ENCODE results near the gene MCAT. TPM values are rescaled to one million over a fixed set of nuclear protein-coding genes. Genes with fewer than 3 reads are reported as not detected.

Gene MCAT
- polyA plus RNA-seq, 1 of the 3 experiments (the other 2 are of a cell fraction), result 12.0 TPM

DNA sequence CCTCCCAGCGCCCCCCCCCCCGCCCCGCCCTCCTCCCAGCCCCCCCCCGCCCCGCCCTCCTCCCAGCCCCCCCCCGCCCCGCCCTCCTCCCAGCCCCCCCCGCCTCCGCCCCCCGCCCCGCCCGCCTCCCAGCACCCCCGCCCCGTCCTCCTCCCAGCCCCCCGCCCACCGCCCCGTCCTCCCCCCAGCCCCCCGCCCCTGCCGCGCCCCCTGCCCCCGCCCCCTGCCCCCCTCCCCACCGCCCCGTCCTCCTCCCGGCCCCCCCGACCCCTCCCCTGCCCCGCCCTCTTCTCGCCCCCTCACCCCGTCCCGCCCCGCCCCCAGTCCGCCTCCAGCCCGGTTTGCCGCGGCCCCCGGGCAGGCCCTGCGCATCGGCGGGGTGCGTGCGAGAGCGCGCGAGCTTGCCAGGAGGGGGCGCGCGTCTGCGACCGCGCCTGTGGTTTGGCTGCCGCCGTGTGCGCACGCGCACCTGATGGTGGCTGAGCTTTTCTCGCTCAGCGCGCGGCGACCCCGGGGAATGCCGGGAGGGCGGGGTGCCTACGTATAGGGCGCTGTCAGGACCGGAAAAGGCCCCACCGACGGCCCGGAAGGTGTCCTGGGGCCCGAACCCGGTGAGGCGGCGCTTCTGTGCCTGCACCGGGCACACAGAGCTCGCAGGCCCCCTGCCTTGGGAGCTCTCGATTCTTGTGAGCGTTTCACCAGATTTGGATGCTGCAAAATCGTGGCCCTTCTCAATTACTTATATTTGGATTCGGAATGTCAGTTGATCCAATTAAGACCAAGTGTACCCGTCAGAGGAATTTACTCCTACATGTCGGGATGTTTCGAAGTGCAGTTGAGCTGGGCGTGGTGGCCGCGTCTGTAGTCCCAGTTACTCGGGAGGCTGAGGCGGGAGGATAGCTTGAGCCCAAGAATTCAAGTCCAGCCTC, 44.2 kb upstream of the MCAT start (continued):
- no peak for TF ChIP-seq IRF3 (IDR thresholded peaks at IDR 0.05; ENCODE audit: low read depth, low read length)
- no peak for TF ChIP-seq EP300 (IDR thresholded peaks at IDR 0.05; ENCODE audit: borderline replicate concordance in 1 of 2, low read depth in 1 of 2, low read length in 1 of 2)
- no peak for TF ChIP-seq FOXM1 (IDR thresholded peaks at IDR 0.05; ENCODE audit: low read depth)
- no peak for TF ChIP-seq REST (IDR thresholded peaks at IDR 0.05; ENCODE audit: low read depth, low read length)
- TF ChIP-seq MEF2A (IDR thresholded peaks at IDR 0.05; ENCODE audit: borderline replicate concordance, low read depth), result no peak
- TF ChIP-seq USF2 (IDR thresholded peaks at IDR 0.05; ENCODE audit: borderline replicate concordance, low read depth, low read length), result no peak

DNA sequence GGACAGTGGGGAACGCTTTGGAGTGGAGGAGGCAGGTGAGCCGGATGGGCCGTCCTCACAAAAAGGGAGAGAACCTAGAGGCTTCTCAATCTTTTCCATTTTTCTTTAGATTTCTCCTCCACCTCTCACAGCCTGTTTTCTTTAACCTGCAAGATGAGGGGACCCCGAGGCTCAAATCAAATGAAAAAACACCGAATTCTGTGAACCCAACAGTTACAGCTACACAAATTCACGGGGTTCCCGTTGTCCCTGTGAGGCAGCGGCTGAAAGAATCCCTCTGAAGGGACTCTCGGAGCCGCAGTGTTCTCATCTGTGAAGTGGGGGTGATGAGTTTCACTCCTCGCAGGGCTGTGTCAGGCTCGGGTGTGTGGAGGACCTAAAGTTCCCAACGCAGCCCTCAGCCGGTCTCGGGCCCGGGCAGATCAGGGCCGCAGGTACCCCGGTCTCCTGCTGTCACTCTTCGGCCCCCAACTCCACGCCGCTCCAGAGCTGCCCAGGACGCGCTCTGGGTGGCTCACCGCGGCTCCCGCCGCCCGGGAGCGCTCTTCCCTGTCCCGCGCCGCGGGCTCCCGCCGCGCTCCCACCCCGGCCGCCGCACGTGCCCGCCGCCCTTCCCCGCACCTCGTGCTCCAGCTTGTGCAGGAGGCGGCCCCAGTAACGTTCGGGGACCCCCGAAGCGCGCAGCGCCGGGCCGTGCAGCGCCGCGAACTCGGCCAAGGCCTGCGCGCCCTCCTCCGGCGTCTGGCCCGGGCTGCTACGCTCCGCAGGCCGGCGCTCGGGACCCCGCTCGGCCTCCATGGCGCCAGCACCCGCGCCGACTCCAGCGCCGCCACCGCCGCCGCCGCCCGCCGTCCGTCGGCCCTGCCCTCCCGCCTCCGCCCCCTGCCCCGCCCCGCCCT, 43.3 kb upstream of the MCAT start, which contains the start of gene TTLL12:
TTLL12 (minus strand) TSS at position 863 of the 899 bp plus-strand sequence; CDS start at position 798, 65 bp downstream.
- Histone ChIP-seq H3K27ac (ENCODE audit: low read depth in 2 of 2, low read length in 1 of 2) (peak within 1 kb of the TSS; percentile 69 to 80), H3K4me1 (ENCODE audit: control insufficient read depth in 1 of 2, insufficient read depth in 2 of 2, low read depth in 1 of 2, low read length in 1 of 2) (peaks cover 0 to 10% of the 10 kb centered on the region in 2 experiments; a peak in 1 of 4 replicates), H3K36me3 (replicated peaks in 1 of 2; ENCODE audit: control insufficient read depth in 1 of 2, insufficient read depth in 2 of 2, low read length in 1 of 2) (peaks cover 0 to 2% of the 10 kb centered on the region in 2 experiments), H3K4me3 (ENCODE audit: low read depth in 2 of 2, low read length in 1 of 2) (peak within 1 kb of the TSS; percentile 58 to 64), H3K9me3 (no peaks in the 10 kb centered on the region), H3K9ac (peak within 1 kb of the TSS; percentile 60; the same call in 1 of the 2 replicates), H4K20me1 (ENCODE audit: insufficient read depth) (no peaks in the 10 kb centered on the region), H3F3A (replicated peaks; ENCODE audit: insufficient read depth) (peaks cover 4% of the 10 kb centered on the region), H3K27me3 (ENCODE audit: insufficient read depth) (no peaks in the 10 kb centered on the region), H3K4me2 (peak within 1 kb of the TSS; percentile 80), H2AFZ (ENCODE audit: low read depth) (peak within 1 kb of the TSS; percentile 90; the same call in 1 of the 2 replicates), H3K9me2 (no peaks in the 10 kb centered on the region), H3K79me2 (ENCODE audit: insufficient read depth) (peaks cover 2% of the 10 kb centered on the region; the same call in 1 of the 2 replicates)
- TF ChIP-seq MAX (IDR thresholded peaks at IDR 0.05; ENCODE audit: low read depth), result peak; percentile 39; the same call in 1 of the 2 replicates
- TF ChIP-seq MXI1 (IDR thresholded peaks at IDR 0.05; ENCODE audit: low read depth, low read length), result peak; percentile 57; the same call in 1 of the 2 replicates
- no peak for TF ChIP-seq CHD2 (IDR thresholded peaks at IDR 0.05; ENCODE audit: low read length, partially characterized antibody)
- WGBS (ENCODE audit: low lambda C conversion rate), result 0% methylated on average over 6 of the region's 87 CpGs
- ChIA-PET CTCF (interaction anchor here (1.2 to 1.3 kb wide), 4 partner anchors 14 to 159 kb away, joined by 3 to 6 read pairs (median 4); no protein-coding TSS in a partner anchor), POLR2A (interaction anchor here (0.6 to 1.0 kb wide), 5 partner anchors 7 to 1144 kb away, joined by 3 to 4 read pairs (median 3); no protein-coding TSS in a partner anchor)
- DNase-seq, result peak; percentile 84

Measured in SK-N-SH (cell line).